Putamen (tissue), 1 donor: ENCODE results near the gene TMEM244.
"Not testable (repeated sequence)": the region's sequence is repeated elsewhere in the genome, so short reads cannot be mapped to it uniquely, and the experiment has no call there.

Experiments
- DNase-seq: peaks from one replicate; pipeline ENCODE4 v3.0.0-alpha.2; 2016; ENCODE audit warnings: low spot score

The TMEM244 gene

DNA sequence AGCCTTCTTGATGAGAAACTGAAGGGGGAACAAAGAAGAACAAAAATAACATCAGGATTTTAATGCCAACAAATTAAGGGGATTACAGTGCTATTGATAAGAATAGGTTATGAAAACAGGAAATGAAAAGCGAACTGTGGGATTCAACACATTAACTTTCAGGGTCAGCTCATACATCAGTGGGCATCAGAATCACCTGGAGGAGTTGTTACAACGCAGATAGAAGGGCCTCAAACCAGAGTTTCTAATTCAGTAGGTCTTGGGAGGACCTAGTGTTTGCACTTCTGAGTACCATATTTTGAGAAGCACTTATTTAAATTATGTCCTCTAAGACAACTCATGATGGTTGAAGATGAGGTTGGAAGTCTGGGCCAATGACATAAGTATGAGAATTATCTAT lies 5.6 kb upstream of the TMEM244 start:
- DNase-seq: no peak

DNA sequence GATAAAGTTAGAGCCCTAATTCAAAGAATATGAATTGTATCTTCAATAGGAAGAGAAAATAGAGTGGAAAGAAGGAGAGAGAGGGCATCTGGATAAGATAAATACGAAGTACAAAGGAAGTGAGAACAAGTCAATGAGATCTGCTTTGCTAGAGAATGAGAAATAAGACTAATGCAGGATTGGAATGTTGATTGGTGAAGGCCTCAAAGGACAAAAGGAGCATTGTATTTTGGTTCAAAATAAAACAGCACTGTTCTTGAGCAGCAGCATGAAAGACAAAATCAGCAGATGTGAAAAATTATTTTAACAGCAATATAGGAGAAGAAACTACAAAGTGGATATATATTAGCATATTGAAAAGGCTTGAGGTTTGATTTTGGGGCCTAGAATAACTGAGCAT lies 5.1 kb upstream of the TMEM244 start:
- DNase-seq: peak; percentile 69

DNA sequence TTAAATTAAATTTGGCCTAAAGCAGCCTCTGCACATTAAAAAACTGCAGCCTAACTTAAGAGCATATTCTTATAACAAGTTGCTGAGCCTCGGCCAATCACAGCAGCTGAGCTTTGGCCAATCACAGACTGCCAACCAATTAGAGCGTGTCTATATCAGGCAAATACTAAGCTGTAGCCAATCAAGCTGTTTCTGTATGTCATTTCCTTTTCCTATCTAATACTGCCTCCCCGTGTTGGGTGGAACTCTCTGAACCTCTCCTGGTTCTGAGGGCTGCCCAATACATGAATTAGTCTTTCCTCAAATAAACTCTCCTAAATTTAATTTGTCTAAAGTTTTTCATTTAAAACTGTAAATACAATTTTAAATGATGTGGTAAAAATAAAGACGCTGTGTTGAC lies 3.9 kb upstream of the TMEM244 start:
- DNase-seq: no peak

DNA sequence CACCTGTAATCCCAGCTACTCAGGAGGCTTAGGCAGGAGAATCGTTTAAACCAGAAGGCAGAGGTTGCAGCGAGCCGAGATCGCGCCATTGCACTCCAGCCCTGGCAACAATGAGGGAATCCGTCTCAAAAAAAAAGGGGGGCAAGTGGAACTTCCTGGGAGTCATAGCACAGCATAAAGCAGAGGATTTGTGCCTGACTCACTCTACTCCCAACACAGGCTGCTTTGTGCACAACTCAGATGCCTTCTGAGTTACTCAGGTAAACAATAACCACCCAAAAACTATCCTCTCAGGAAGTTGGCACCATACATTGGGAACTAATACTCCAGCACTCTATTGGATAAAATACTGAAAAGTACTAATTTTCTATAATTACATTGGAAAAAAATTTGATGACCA lies 2.5 kb upstream of the TMEM244 start:
- DNase-seq: no peak

DNA sequence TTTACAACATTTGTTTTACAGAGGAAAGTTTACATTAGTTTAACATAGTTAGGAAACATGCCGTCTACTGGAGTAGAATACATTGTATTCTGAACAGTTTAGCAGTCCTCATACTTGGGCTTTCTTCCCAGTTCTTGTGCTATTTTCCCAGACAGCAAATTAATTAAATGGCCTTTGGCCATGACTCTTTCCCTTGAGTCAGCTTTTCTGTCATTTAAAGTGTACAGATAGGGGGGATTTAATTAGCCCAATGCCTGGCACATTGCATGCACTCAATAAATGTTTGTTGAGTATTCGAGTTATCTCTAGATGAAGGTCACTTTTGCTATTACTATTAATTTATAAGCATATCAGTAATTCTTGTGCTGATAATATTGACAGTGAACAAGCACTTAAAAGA lies 1.6 kb downstream of the TMEM244 start:
- no peak for DNase-seq

DNA sequence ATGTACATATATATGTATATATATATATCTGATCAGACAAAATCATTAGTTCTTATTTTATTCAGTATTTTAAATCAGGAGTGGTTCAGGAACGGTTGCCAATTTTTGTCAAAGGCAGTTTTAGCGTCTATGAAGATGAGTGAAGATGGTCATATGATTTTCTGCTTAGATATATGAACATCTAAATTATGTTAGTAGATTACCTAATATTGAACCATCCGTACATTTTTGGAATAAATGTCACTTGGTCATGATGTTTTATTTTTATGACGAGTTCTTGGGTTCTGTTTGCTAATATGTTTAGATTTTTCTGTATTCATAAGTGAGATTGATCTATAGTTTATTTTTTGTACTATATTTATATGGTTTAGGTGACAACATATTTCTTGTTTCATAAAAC lies 3.3 kb downstream of the TMEM244 start:
- DNase-seq: no peak

DNA sequence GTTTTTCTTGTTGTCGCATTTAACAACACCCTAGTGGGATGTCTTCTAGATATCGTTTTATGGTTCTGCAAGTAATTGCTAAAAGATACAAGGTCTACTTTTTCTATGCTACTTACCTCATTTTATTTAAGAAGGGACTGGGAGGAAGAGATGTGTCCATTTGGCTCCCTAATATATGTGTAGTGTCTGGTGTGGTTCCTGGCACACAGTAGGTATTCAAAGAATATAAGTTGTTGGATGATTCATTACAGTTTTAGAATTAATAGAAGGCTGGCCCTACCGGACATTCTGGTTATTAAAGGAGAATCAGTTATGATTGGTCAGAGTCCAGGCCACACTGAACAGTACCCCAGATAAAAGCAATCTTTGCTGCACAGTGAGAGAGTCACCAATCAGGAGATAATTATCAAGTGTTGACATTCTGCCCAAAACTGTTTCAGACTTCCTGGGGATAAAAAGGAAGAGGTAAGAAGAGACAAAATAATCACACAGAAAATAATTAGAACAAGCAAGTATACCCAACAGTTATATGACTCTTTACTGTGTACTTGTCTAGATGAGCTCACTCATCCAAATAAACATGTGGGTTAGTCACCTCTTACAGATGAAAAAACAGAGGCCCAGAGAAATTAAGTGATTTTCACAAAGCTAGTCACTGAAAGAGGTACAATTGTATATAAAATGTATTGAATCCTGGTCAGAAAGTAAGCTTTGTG lies 7.0 kb downstream of the TMEM244 start:
- no peak for DNase-seq

DNA sequence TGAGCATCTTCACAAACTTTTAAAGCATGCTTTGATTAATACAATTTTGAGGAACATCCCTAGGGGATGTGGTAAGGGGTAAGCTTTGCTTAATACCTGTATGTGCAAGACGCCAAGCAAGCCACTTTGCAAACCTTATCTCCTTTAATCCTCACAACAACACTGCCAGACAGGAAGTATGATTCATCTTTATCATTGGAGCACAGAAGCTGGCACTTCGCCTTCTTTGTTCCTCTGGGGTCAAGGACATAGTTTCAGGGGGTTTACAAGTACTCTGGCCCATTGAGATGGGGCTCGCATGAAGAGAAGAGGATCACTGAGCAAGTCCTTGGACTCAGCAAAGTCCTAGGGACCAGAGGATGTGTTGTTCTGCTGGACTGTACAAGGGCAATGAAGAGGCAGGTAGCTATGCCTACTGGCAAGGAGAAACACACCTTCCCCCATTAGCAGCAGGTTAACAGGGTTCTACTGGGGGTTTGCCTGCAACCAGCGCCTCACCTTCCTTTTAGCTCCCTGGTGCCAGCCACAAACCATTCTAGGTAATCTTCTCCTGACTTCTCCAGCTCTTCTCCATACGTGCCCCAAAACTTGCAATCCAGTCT lies 8.8 kb downstream of the TMEM244 start:
- no peak for DNase-seq

DNA sequence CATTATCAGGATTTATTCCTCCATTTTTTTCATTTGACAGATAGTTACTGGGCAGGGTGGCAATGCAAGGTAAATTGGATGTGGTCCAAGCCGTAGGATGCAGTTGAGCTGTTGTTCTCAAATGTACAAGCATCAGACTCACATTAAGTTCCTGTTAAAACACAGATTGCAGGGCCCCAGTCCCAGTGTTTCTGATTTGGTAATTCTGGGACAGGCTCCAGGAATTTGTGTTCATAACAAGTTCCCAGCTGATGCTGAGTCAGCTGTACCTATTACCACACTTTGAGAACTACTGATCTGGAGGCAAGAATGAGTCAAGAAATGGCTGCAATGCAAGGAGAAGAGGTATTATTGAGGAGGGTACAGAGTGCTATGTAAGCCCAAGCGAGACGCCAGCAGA lies 11.7 kb downstream of the TMEM244 start:
- DNase-seq: no peak

DNA sequence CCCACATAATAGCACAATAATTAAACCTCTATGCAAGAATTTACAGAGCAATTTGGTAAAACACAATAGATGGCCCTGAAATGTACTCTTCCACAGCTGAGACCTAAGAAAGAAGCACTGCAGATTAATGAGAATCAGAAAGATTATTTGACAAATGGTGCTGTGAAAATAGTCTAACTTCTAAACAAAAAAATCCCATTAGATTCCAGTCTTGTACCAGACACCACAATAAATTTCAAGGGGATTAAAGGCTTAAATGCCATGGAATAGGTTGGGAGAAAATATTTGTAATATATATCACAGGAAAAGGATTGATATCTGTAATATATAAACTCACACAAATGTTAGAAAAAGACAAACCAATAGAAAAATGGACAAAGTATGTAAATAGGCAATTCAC lies 14.4 kb downstream of the TMEM244 start:
- DNase-seq: no peak

DNA sequence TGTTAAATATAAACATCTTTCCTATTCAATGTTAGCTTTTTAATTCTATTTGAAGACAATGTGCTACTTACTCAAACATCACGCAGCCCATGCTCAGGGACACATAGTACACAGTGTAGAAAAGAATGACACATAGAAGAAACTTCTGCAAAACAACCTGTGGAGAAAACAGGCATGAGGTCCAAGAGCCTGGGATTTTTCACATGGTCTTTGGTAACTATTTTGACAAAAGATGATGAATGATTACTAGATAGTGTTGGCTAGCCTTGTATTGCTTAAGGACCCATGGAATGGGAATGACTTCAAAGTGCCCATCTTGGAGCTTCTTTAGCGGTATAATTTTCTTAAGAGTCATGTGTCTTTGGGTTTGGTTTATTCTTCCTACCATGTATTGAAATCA lies 15.4 kb downstream of the TMEM244 start:
- DNase-seq: no peak

DNA sequence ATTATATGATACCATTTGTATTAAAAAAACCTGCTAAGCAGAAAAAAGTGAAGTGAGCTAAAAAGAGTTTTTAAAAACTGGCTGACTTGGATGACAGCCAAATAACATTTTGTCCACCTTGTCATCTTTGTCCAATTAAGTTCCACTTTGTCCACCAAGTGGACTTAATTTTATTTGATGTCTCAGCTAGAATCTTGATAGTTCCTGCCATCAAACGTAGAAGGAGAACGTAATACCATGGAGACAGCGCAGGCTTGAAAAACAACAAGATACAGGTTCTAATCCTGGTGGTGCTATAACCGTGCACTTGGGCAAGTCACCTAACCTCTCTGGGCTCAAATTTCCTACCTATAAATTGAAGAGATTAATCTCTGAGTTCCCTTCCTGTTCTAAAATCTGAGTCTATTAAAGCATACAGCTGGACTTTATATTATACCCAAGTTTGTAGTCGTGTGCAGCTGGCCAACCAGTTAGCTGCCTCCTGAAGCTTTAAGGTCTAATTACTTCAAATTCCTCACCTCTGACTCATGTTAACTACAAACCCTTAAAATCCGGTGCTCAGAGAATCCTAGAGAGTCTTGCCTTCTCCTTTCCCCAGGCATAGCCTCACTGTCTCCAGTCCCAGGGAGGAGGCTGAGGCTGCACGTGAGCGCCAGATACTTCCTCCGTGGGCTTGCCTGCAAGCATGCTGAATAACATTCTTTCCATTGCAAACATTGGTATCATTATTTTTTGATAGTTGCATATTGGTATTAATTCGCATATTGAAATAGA lies 16.8 kb downstream of the TMEM244 start:
- DNase-seq: no peak

DNA sequence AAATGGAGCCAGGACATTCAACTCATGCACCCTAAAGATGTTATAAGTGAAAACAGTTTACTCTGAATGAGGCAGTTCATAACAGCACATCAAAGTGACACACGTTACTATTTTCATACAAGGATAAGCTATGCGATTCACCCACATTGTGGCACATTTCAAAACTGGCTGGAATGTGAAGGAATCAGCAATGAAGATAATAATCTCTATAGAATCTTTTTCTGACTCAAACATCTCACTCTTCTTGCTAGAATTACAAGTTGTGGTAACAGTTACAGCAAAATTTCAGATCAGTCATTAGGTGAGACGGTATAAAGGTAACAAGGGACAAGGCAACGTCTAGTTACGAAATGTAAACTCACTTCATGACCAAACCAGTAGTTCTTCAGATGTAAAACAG lies 17.5 kb downstream of the TMEM244 start:
- DNase-seq: no peak

DNA sequence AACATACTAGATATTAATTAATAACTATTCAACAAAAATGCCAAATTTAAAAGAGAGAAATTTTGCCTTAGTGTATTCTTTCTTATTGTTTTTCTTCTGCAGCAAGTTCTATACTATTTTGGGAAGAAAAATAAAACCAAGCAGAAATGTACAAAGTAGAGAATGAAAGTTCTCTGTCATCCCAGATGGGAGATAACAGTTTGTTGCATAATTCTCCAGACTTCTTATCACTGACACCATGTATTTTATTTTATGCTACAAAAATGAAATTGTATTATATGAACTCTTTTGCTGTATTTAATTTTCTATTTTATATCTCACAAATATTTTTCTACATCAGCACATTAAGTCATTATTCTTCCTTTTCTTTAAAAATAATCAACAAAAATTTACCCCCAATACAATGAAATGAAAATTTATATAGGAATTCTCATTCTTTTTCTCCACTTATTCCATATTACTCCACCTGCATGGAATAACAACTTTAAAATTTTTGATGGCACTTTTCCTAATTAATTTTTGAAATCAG lies 18.2 kb downstream of the TMEM244 start:
- no peak for DNase-seq

DNA sequence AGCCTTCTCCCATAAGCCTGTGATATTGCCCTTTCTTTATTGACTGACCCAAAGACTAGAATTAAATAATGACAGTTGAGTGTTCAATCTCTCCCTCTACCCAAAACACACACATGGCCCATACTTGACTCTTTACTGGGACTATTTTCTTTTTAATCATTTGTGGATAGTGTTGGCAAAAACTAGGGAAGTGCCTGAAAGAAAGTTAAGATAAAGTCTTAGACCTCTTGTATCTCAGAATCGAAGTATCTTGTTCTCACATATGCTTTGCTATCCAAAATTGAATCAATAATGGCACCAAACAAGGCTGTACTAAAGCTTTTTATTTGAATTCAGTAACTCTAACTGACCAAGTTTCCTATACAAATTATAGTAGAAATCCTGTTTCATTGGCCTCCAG lies 19.0 kb downstream of the TMEM244 start:
- DNase-seq: no peak

DNA sequence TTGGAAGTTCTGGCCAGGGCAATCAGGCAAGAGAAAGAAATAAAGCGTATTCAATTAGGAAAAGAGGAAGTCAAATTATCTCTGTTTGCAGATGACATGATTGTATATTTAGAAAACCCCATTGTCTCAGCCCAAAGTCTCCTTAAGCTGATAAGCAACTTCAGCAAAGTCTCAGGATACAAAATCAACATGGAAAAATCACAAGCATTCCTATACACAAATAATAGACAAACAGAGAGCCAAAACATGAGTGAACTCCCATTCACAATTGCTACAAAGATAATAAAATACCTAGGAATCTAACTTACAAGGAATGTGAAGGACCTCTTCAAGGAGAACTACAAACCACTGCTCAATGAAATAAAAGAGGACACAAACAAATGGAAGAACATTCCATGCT lies 21.6 kb downstream of the TMEM244 start:
- not testable (repeated sequence) for DNase-seq

DNA sequence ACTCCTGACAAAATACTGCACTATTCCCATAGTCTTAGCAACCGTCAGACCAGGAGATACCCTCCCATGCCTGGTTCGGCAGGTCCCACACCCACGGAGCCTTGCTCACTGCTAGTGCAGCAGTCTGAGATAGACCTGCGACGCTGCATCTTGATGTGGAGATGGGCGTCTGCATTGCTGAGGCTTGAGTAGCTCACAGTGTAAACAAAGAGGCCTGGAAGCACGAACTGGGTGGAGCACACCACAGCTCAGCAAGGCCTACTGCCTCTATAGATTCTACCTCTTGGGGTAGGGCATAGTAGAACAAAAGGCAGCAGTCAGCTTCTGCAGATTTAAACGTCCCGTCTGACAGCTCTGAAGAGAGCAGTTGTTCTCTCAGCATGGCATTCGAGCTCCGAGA lies 25.4 kb downstream of the TMEM244 start:
- DNase-seq: no peak

DNA sequence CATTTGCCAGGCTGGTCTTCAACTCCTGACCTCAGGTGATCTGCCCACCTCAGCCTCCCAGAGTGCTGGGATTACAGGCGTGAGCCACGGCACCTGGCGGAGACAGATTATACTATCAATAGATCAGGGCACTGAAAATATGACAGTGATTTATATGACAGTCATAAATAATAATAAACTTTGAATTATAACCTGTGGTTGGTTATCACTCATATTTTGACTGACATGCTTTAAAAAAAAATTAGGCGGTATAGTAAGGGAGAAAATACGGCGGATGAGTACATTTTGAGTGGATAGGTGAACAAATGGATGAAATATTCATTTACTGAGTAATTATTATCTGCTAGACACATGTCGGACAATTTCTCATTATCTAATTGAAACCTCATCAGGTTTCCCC lies 28.8 kb downstream of the TMEM244 start:
- no peak for DNase-seq

DNA sequence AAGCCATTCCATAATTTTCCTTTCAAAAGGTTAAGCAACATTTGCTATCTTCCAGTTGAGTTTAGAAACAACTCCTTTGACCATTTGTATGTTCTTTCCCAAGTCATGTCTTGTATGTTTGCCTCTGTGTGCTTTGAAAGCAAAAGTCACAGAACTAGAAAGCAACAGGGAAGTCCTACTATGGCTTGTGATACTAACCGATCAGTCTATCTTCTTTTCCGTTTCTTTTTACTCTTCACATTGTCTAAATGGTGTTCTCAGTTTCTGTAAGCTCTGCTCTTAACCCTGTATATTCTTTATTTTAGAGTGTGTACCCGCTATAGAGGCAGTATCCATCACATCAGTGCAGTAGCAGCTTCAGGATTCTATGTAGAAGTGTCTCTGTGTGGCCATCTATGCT lies 32.9 kb downstream of the TMEM244 start:
- no peak for DNase-seq

DNA sequence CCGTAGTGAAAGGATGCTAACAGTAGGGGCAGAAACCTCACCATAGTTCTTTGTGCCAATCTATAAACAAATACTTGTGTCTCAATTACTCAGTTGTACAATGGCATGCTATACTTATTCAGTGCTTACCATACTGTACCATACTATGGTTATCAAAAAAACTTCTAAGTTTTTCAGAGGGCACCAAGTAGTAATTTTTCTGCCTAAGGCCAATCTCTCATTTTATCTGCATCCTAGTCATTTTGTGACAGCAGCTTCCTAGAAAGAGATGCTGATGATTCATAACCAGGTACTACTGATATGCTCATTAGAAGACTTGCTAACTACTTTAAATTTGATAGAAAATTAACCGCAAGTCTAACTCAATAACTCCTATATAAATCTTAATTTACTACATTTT lies 42.9 kb downstream of the TMEM244 start:
- no peak for DNase-seq

DNA sequence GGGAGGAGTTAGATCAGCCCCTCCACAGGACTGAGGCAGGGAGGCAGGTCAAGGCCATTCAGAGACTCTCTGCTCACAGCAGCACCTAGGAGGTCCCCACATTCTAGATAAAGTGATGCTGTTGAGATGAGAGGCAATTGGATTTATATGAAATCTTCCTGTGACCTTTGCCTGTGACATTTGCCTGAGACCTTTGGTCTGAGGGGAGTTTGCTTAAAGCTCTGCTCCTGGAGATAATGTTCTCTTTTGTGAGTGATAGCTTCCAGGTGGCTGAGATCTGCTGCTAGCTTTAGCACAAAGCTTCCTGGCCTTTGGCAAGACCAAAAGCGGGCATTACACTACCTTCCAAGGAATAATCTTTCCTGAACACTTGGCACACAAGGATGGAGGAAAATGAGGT lies 43.3 kb downstream of the TMEM244 start:
- no peak for DNase-seq

DNA sequence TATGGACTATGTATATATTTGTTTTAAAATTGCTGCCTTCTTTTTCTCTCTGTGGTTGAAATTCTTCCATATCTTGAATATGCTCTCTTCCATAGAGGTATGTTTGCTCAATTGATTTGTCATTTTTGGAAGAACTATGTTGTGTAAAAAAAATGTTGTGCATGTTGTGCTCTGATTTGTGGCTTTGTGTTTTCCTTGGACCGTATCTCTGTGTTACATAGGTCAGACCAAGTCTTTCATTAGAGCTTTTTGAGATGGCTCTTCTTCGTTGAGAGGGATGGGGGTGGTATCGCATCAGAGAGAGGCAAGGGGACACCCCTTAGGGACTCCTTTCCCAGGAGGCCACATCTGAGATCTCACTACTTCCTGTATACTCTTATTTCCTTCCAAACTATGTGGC lies 43.8 kb downstream of the TMEM244 start:
- DNase-seq: no peak

DNA sequence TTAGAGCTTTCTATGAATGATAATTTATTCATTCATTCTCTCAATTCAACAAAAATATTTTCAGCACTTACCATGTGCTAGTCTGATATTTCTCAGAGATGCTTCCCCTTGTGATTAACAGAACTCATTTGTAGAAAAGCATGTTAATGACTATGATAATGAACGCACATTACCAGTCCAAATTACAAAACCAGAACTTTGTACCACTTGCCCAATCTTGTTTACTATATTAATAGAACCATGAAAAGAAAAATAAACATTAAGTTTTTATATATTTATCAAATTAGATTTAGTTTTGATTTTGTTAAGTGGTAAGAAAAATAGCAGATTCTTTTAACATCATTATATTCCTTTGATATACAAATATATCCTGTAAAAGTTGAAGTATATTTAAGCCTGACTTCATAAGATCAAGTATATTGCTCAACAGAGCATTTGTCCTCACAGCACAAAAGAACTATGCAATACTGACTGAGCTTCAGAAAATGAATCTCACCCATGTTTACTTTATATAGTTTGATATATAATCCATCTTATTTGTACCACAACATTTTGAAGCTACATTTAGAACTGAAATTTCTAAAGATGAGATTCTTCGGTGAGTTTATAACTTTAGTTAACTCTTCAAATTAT lies 48.9 kb downstream of the TMEM244 start:
- no peak for DNase-seq
